Activated CD4-positive, alpha-beta T cell treated with anti-CD3 and anti-CD28 coated beads, Interleukin-2, amount 50 U/mL, for 1 hour (primary cell): ENCODE data around the gene FCRL2.
"Not testable (repeated sequence)": the region's sequence is repeated elsewhere in the genome, so short reads cannot be mapped to it uniquely, and the experiment has no call there.

ENCODE experiments used
- DNase-seq: peaks from one replicate; pipeline ENCODE4 v3.0.0-alpha.2; 2020

FCRL2 gene

DNA sequence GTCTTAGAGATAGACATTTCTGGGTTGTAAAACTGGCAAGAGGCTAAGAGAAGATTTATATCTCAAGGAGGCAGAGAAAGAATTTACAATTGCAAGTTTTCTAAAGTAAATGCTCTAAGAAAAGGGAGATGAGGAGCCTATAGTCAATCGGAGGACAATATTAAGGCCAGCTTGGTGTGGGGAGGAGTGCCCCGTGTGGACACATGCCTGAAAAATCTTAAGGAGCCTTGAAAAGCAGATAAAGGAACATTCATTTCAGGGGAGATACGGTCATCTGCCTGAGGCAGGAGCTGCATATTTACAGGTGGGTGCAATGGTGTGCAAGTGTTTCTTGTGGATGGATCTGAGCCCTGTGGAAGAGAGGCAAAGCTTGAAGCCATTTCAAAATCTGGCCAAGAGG is 25.6 kb downstream of the FCRL2 start:
- no peak for DNase-seq

GRCh38 chr1:157748262-157748817 is 28.6 kb downstream of the FCRL2 start:
- DNase-seq = no peak

DNA sequence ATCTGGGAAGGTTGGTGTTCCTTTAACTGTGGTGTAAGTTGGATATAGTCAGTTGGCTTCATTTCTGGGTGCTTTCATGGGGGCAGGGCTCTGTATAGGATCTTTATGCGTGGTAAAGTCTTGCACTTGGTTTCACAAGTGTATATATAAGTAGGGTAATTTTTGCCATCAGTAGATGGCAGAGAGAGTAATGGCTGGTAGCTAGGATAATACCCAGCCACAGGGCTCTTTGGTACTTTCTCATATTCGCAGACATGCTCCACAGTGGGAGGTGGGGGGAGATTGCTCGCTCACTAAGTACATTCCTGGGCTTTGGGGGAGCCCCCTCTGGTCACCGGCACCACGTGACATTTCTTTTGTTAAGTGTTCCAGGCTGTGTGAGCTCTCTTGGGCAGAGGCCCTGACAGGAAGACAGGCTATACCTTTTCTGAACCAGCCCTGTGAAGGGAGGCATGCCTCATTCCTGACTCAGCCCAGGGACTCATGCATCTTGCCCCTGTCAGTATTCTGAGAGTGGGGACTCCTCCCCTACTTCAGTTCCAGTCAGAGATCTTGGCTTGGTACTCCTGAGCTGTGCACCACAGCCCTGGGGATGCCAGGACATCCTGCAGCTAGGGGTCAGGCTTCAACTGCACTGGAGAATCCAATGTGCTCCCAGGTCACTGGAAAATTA is 37.6 kb downstream of the FCRL2 start:
- no peak for DNase-seq

GRCh38 chr1:157735991-157736390 is 40.9 kb downstream of the FCRL2 start:
- DNase-seq = not testable (repeated sequence)

GRCh38 chr1:157734321-157734720 is 42.6 kb downstream of the FCRL2 start:
- no peak for DNase-seq

DNA sequence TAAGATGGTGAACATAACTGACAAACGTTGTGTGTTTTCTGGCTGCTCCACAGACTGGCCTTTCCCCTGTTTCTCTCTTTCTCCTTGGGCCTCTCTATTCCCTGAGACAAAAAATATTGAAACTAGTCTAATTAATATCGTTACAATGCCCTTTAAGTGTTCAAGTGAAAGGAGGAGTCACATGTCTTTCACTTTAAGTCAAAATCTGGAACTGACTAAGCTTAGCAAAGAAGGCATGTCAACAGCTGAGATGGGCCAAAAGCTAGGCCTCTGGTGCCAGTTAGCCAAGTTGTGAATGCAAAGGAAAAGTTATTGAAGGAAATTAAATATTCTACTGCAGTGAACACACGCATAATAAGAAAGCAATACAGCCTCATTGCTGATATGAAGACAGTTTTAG is 44.2 kb downstream of the FCRL2 start:
- no peak for DNase-seq

DNA sequence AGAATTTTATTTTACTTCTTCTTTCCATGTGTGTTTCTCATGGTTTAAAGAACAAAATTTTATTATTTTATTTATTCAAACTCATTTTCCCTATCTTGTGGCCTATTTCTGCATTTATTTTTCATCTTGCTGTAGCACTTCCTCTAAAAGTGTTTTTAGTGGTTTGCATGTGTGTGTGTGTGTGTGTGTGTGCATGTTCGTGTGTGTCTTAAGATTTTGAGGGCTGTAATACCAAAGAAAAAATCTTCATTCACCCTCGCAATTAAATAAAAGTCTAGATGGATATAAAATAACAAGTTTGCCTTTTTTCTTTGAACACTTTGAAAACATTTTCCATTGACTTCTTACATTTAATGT is 51.7 kb downstream of the FCRL2 start:
- no peak for DNase-seq

DNA sequence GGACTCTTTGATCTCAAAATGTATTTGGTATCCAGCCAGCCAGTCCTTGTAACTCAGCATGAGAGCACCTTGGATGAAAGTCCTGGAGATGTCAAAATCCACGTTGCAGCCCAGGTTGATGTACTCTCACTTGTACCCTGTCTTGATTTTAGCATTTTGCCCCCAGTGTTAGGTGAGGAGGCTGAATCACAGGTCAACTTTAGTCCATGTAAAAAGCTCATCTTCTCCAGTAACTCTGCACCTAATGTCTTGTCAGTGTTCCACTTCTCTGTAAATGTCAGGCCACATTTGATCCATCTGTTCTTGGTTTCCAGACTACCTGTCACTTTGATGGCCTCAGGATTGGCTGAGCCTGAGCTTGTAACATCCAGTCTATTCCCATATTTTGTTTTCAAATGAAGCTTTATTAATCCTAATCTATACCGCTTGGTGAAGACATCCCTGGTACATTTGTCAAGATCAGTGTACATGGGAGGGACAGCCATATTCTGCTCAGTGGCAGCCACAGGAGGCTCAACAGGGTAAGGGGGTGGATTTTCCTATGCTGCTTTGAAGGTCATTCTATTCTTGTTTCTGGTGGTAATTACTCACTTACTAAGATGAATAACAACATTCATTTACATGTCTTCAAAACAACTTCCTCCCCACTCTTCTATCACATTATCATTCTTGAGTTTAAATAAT is 52.3 kb downstream of the FCRL2 start:
- no peak for DNase-seq

DNA sequence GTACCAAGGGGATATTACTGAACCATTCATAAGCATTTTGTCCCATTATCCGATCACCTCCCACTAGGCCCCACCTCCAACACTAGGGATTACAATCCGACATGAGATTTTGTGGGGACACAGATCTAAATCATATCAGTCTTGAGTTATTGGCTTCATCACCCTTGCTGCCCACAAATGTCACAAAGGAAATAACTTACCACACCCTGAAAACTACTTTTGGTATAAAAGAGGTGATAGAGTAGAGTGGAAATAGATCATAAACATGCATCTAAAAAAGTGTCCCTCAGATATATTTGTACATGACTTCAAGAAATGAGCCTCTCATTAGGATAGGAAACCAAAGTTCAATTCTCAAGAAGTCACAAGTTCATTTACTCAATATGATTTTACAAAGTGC is 53.8 kb downstream of the FCRL2 start:
- DNase-seq = no peak

- DNase-seq = no peak
These were observed 54.9 kb downstream of the FCRL2 start for GRCh38 chr1:157721985-157722384.

DNA sequence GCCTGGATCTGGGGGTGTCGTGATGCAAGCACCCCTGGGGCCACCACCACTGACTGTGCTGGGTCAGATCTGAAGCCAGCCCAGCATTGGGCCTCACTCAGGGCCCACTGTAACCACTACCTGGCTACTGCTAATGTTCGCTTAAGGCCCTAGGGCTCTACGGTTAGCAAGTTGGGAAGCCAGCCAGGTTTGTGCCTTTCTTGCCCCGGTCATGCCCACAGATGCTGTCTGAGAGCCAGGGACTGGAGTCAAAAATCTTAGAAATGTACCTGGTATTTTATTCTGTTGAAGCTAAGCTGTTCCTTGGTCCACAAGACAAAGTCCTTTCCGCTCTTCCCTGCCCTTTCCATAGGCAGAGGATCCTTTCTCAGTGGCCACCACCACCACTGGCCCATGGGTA is 61.2 kb downstream of the FCRL2 start:
- DNase-seq = no peak

DNA sequence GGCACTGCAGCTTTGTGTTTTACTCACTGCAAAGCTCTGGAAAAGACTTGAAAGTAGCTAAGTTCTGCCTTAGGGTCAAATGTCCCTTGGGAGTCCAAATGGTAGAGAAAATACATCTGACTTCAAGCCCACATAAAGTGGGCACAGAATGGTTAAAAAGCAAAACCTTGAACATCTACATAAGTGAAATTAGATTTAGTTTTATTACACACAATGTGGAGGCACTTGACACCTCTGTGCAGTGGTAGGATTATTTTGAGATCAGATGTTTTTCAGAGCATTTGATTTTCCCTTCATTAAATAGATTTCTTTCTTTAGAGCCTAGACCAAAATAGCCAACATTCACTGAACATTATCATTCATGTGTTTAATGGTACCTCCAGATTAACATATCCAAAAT is 65.1 kb downstream of the FCRL2 start:
- no peak for DNase-seq

DNA sequence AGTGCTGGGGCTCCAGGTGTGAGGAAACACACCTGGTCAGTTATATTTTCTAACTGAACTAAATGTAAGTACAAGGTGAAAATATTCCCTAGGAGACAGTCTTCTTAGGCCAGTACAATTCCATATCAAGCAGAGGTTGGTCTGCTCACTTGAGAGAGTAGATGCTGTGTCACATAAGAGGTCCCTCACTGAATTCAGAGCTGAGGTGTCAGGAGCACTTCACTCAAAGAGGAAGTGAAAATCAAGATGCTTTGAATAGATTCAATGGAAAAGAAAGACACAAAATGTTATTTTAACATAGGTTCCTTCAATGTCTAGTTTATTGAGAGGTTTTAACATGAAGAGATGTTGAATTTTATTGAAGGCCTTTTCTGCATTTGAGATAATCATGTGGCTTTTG is 72.1 kb downstream of the FCRL2 start:
- DNase-seq = no peak

DNA sequence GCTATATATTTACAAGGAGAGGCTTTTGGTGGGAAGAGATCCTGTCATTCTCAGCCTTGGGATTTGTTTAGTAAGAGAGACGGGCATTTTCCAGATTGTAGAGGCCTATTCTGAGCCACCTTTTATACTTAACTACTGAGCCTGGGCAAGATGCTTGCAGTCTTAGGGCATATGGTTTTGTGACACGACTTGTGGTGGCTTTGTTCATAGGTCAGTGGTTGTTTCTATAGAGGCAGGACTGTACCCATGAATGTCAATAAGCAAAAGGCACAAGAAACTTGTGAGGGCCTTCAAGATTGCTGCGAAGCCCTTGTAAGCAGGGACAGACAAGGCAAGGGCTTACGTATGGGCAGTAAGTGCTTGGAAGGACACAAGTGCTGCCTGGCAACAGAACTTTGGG is 73.0 kb downstream of the FCRL2 start:
- no peak for DNase-seq

GRCh38 chr1:157702308-157702825 is 74.6 kb downstream of the FCRL2 start:
- no peak for DNase-seq

DNA sequence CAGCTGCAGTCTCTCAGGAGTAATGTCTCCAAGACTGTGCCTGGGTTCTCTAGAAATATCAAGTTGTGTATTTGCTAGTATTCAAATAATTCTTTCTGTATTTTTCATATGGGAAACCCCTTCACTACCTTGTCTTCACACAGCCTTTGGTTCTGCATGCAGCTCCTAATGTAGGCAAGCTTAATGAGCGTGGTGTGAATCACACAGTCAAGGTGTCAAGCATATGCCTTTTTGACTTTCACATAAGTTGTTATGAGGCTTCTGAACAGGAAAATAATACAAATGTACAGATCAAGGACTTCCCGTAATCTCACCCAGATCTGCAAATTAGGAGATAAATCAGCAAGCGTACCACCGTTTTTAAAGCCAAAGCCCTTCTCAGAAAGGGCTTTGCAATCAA is 76.2 kb downstream of the FCRL2 start, which contains the start of gene FCRL3:
Gene FCRL3, minus strand, starts transcription at position 38 of the 400 bp plus-strand sequence. CDS start 280 bp downstream, outside the sequence.
- no peak for DNase-seq

GRCh38 chr1:157700305-157700704 is 76.6 kb downstream of the FCRL2 start:
- no peak for DNase-seq

DNA sequence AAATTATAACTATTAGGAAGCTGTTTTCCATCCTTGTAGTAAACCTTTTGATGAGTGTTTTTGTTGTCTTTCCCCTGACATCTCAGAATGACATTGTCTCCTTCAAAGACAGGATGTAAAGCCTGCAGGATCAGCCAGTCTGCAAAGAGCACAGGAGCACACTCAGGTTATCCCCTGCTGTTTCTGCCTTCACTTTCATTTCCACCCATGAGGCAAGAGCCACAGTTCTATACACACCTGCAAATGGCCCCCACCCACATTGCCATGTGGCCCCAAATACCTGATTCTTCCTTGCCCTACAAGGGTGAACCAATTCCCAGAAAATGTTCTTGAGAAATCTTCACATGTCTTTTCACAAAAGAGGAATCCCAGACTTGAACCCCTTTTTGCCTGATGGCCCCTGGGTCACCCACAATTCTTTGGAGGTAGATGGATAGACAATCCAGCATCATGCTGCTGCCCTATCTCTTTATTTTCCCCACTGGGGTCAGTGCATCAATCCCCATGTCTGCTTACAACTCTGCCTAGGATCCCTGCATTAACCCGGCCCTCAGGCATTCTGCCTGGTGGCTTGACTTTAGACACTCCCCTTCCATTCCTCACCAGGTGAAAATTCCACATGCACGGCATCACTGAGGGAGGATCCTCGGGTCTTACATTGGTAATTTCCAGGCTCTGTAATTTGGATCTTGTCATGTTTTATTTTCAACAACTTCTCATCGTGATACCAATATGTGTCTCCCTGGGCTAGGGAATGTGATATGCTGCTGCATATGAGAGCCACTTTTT is 79.0 kb downstream of the FCRL2 start:
- no peak for DNase-seq

DNA sequence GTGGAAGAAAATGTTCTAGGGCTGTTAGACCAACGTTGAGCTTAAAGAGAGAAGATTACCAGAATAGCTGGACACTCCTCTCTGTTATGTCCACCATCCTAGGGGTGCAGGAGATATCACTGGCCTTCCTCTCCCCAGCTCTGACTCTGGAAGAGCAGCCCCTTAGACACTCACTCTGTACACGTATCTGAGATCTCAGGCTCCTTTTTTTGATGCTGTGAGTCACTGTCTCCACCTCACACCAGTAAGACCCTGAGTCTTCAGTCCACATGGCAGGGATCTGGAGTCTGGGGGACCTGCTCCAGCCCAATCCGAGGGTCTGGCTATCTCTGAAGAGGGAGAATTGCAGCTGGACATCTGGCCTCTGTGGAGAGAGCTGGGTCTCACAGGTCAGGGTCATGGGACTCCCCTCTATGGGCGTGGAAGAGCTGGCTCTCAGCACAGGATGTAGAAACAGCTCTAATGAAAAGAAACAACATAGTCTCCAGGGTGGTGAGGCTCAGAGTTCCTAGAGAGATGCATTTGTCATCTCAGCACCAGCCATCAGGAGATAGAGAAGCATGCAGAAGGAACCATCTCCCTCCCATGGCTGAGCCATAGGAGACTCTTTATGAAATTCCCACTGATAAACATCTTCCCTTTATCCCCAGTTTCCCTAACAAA is 79.8 kb downstream of the FCRL2 start:
- DNase-seq = no peak
